Mesenchymal stem cell (in vitro differentiated cells and primary cell): ENCODE measurements around the gene AP4M1.

Experiments
- DNase-seq: peaks from one replicate; pipeline ENCODE4 v3.0.0-alpha.2; 2013
- H2AFZ ChIP-seq: one replicate; pipeline ENCODE4 v1.6.1; 2013; ENCODE audit warnings: low read depth, mild to moderate bottlenecking, control low read depth, inconsistent platforms, low read length, moderate library complexity
- H2AK5ac ChIP-seq: 2 replicates; pipeline ENCODE4 v1.6.1; 2013; ENCODE audit warnings: low read length, moderate library complexity, mild to moderate bottlenecking, inconsistent platforms; ENCODE audit not compliant: severe bottlenecking
- H2BK120ac ChIP-seq: one replicate; pipeline ENCODE4 v1.6.1; 2013; ENCODE audit warnings: low read depth, mild to moderate bottlenecking, inconsistent platforms, low read length, moderate library complexity
- H2BK12ac ChIP-seq, 2 experiments: one replicate each; pipeline ENCODE4 v1.6.1; 2013; ENCODE audit warnings: inconsistent platforms in 2 of 2, low read length in 2 of 2, mild to moderate bottlenecking in 2 of 2, moderate library complexity in 2 of 2, control low read depth in 1 of 2
- H2BK15ac ChIP-seq: one replicate; pipeline ENCODE4 v1.6.1; 2013; ENCODE audit warnings: mild to moderate bottlenecking, low read depth, inconsistent platforms; ENCODE audit not compliant: poor library complexity, severe bottlenecking
- H2BK5ac ChIP-seq: 2 replicates; pipeline ENCODE4 v1.6.1; 2013; ENCODE audit warnings: low read depth, mild to moderate bottlenecking, low read length, control low read depth, inconsistent platforms; ENCODE audit not compliant: poor library complexity, severe bottlenecking
- H3K14ac ChIP-seq, 2 experiments: one replicate each; pipeline ENCODE4 v1.6.1; 2013; ENCODE audit warnings: inconsistent platforms in 2 of 2, low read length in 2 of 2, control low read depth in 1 of 2, mild to moderate bottlenecking in 1 of 2, moderate library complexity in 1 of 2
- H3K18ac ChIP-seq, 2 experiments: one replicate each; pipeline ENCODE4 v1.6.1; 2013; ENCODE audit warnings: inconsistent platforms in 2 of 2, low read length in 2 of 2, control low read depth in 1 of 2, low read depth in 1 of 2, mild to moderate bottlenecking in 1 of 2
- H3K23ac ChIP-seq, 2 experiments: one replicate each; pipeline ENCODE4 v1.6.1; 2013; ENCODE audit warnings: inconsistent platforms in 2 of 2, low read length in 2 of 2, mild to moderate bottlenecking in 2 of 2, moderate library complexity in 2 of 2, control low read depth in 1 of 2
- H3K27ac ChIP-seq: 2 replicates; pipeline ENCODE4 v1.5.1; 2013; ENCODE audit warnings: mild to moderate bottlenecking, moderate library complexity, low read length, control low read depth, inconsistent platforms; ENCODE audit not compliant: poor library complexity, severe bottlenecking
- H3K27me3 ChIP-seq, 2 experiments: 2 replicates each; pipeline versions ENCODE4 v1.6.1 to v1.7.0; 2013; ENCODE audit warnings: low read length in 2 of 2, mild to moderate bottlenecking in 2 of 2, moderate library complexity in 2 of 2, control low read depth in 1 of 2, inconsistent platforms in 1 of 2; ENCODE audit not compliant: control insufficient read depth in 1 of 2, insufficient read depth in 1 of 2
- H3K36me3 ChIP-seq, 2 experiments: 2 replicates each; pipeline versions ENCODE4 v1.6.1 to v1.7.0; 2013; ENCODE audit warnings: low read length in 2 of 2, control low read depth in 1 of 2, inconsistent platforms in 1 of 2, low read depth in 1 of 2, mild to moderate bottlenecking in 1 of 2; ENCODE audit not compliant: insufficient read depth in 2 of 2, control insufficient read depth in 1 of 2
- H3K4ac ChIP-seq, 2 experiments: one replicate each; pipeline ENCODE4 v1.6.1; 2013; ENCODE audit warnings: inconsistent platforms in 2 of 2, low read length in 2 of 2, mild to moderate bottlenecking in 2 of 2, moderate library complexity in 2 of 2, control low read depth in 1 of 2, low read depth in 1 of 2
- H3K4me1 ChIP-seq: 2 replicates; pipeline ENCODE4 v1.6.1; 2013; ENCODE audit warnings: low read depth, low read length, control low read depth; ENCODE audit not compliant: control insufficient read depth, insufficient read depth
- H3K4me2 ChIP-seq: 2 replicates; pipeline ENCODE4 v1.6.1; 2013; ENCODE audit warnings: low read length, mild to moderate bottlenecking, inconsistent platforms; ENCODE audit not compliant: poor library complexity, severe bottlenecking
- H3K4me3 ChIP-seq, 2 experiments: 2 replicates each; pipeline versions ENCODE4 v1.5.1 to v1.7.0; 2013; ENCODE audit warnings: low read length in 2 of 2, mild to moderate bottlenecking in 2 of 2, control low read depth in 1 of 2, low read depth in 1 of 2; ENCODE audit not compliant: insufficient read depth in 1 of 2
- H3K79me1 ChIP-seq: replicated peaks from 2 replicates; pipeline ENCODE4 v1.6.1; 2013; ENCODE audit warnings: mild to moderate bottlenecking, control low read depth, low read length, inconsistent platforms; ENCODE audit not compliant: poor library complexity, severe bottlenecking
- H3K9ac ChIP-seq: 2 replicates; pipeline ENCODE4 v1.7.0; 2013; ENCODE audit warnings: mild to moderate bottlenecking, low read length, moderate library complexity
- H3K9me3 ChIP-seq: 2 replicates; pipeline ENCODE4 v1.7.0; 2013; ENCODE audit warnings: mild to moderate bottlenecking, low read length; ENCODE audit not compliant: control insufficient read depth
- H4K8ac ChIP-seq: one replicate; pipeline ENCODE4 v1.6.1; 2013; ENCODE audit warnings: inconsistent platforms, mild to moderate bottlenecking, low read length, moderate library complexity
- H4K91ac ChIP-seq: one replicate; pipeline ENCODE4 v1.6.1; 2013; ENCODE audit warnings: mild to moderate bottlenecking, low read length, inconsistent platforms
- WGBS: methylation state at CpG from one replicate; pipeline ENCODE4 v1.1.7; 2013; ENCODE audit warnings: mixed read lengths; 5-methylcytosine and 5-hydroxymethylcytosine counted together

Gene AP4M1

GRCh38 chr7:100072462-100072861 is 29.0 kb upstream of the AP4M1 start:
- 99% methylated on average over 10 of the region's 10 CpGs for WGBS
- Histone ChIP-seq H2AK5ac (no peak overlapping the region), H3K27ac (no peak overlapping the region), H3K4ac (no peak overlapping the region), H3K14ac (no peak overlapping the region), H4K8ac (no peak overlapping the region), H2BK15ac (no peak overlapping the region), H2BK12ac (no peak overlapping the region), H3K4me1 (no peaks in the 10 kb centered on the region), H3K79me1 (peaks cover 30% of the 10 kb centered on the region), H2BK5ac (no peak overlapping the region), H3K9me3 (peaks cover 46% of the 10 kb centered on the region), H4K91ac (no peak overlapping the region), H2BK120ac (no peak overlapping the region), H3K4me3 (peak overlapping the region in 1 of 2 experiments; percentile 53), H3K23ac (no peak overlapping the region), H3K18ac (no peak overlapping the region), H3K36me3 (peaks cover 94 to 95% of the 10 kb centered on the region in 2 experiments), H3K9ac (no peak overlapping the region), H3K27me3 (no peaks in the 10 kb centered on the region), H3K4me2 (no peak overlapping the region), H2AFZ (no peak overlapping the region)
- DNase-seq = no peak

- no peak for DNase-seq
- no peak overlapping the region for H2BK5ac ChIP-seq
- peaks cover 31% of the 10 kb centered on the region for H3K79me1 ChIP-seq
- H4K91ac ChIP-seq = no peak overlapping the region
- H2BK15ac ChIP-seq = no peak overlapping the region
- H3K23ac ChIP-seq = no peak overlapping the region
- H2BK12ac ChIP-seq = no peak overlapping the region
- H2AK5ac ChIP-seq = no peak overlapping the region
- peaks cover 88% of the 10 kb centered on the region in 2 experiments for H3K36me3 ChIP-seq
- over 99% methylated on average over 5 of the region's 7 CpGs for WGBS
- no peak overlapping the region for H2BK120ac ChIP-seq
- no peak overlapping the region for H3K4me3 ChIP-seq
- no peak overlapping the region for H2AFZ ChIP-seq
- H3K4me2 ChIP-seq = no peak overlapping the region
- H3K4me1 ChIP-seq = peaks cover 5% of the 10 kb centered on the region
- H4K8ac ChIP-seq = no peak overlapping the region
- H3K18ac ChIP-seq = no peak overlapping the region
- H3K4ac ChIP-seq = no peak overlapping the region
- no peak overlapping the region for H3K9ac ChIP-seq
- H3K9me3 ChIP-seq = peaks cover 44% of the 10 kb centered on the region
- no peaks in the 10 kb centered on the region for H3K27me3 ChIP-seq
- H3K27ac ChIP-seq = no peak overlapping the region
- H3K14ac ChIP-seq = no peak overlapping the region
These were observed 26.6 kb upstream of the AP4M1 start for GRCh38 chr7:100074841-100075240.

GRCh38 chr7:100075418-100075817 is 26.0 kb upstream of the AP4M1 start:
- Histone ChIP-seq H2AK5ac (no peak overlapping the region), H3K4me3 (no peak overlapping the region), H3K18ac (no peak overlapping the region), H3K9ac (no peak overlapping the region), H4K91ac (no peak overlapping the region), H3K36me3 (peaks cover 82% of the 10 kb centered on the region in 2 experiments), H2BK5ac (no peak overlapping the region), H3K23ac (no peak overlapping the region), H3K27me3 (no peaks in the 10 kb centered on the region), H3K14ac (no peak overlapping the region), H2BK12ac (no peak overlapping the region), H3K4me1 (peaks cover 9% of the 10 kb centered on the region), H3K4me2 (no peak overlapping the region), H4K8ac (no peak overlapping the region), H2BK120ac (no peak overlapping the region), H3K4ac (no peak overlapping the region), H3K9me3 (peaks cover 38% of the 10 kb centered on the region), H2AFZ (no peak overlapping the region), H3K27ac (no peak overlapping the region), H3K79me1 (peaks cover 27% of the 10 kb centered on the region), H2BK15ac (no peak overlapping the region)
- DNase-seq = no peak
- 90% methylated on average over 6 of the region's 6 CpGs for WGBS

- no peak overlapping the region for H3K14ac ChIP-seq
- peaks cover 64% of the 10 kb centered on the region in 2 experiments for H3K36me3 ChIP-seq
- WGBS = 100% methylated on average over 4 of the region's 4 CpGs
- H3K4me2 ChIP-seq = no peak overlapping the region
- peaks cover 14% of the 10 kb centered on the region for H3K79me1 ChIP-seq
- H3K18ac ChIP-seq = no peak overlapping the region
- H3K9me3 ChIP-seq = peaks cover 20% of the 10 kb centered on the region
- no peak overlapping the region for H2BK12ac ChIP-seq
- H3K4me3 ChIP-seq = no peak overlapping the region
- no peak overlapping the region for H3K9ac ChIP-seq
- no peak overlapping the region for H3K4ac ChIP-seq
- no peak overlapping the region for H3K23ac ChIP-seq
- no peak overlapping the region for H2BK120ac ChIP-seq
- no peak for DNase-seq
- no peak overlapping the region for H4K8ac ChIP-seq
- no peak overlapping the region for H2AFZ ChIP-seq
- H4K91ac ChIP-seq = no peak overlapping the region
- no peak overlapping the region for H3K27ac ChIP-seq
- H2AK5ac ChIP-seq = no peak overlapping the region
- no peak overlapping the region for H2BK5ac ChIP-seq
- peaks cover 11% of the 10 kb centered on the region for H3K4me1 ChIP-seq
- no peaks in the 10 kb centered on the region for H3K27me3 ChIP-seq
- H2BK15ac ChIP-seq = no peak overlapping the region
These were observed 24.2 kb upstream of the AP4M1 start for GRCh38 chr7:100077205-100077604.
